Heart right ventricle (tissue), 16 donors: ENCODE measurements around the gene OXCT1. TPM values are rescaled to one million over a fixed set of nuclear protein-coding genes. Genes with fewer than 3 reads are reported as not detected.

ENCODE experiments used
- ATAC-seq, 8 donors: fragments of 200-7000 bp; cut with Tn5 transposase; one replicate each; pipeline ENCODE4 v1.9.1; 2020; ENCODE audit warnings: mild to moderate bottlenecking in 8 of 8, moderate library complexity in 8 of 8, moderate number of reproducible peaks in 1 of 8
- DNase-seq, 2 donors: peaks; one replicate each; pipeline ENCODE4 v3.0.0-alpha.2; 2020
- H3K27ac ChIP-seq, 10 donors: fragments of 200-600 bp; sonication (generic) in 2 of 10; one replicate each; pipeline versions ENCODE4 v1.5.0 to v1.8.0; 2020 to 2022; ENCODE audit warnings: mild to moderate bottlenecking in 3 of 10
- H3K27me3 ChIP-seq, 7 donors: fragments of 200-600 bp; one replicate each; pipeline ENCODE4 v1.8.0; 2021 to 2022; ENCODE audit warnings: mild to moderate bottlenecking in 2 of 7
- H3K36me3 ChIP-seq, 9 donors: fragments of 200-600 bp; sonication (generic) in 1 of 9; one replicate each; pipeline versions ENCODE4 v1.5.0 to v1.8.0; 2020 to 2022; ENCODE audit warnings: mild to moderate bottlenecking in 2 of 9
- H3K4me1 ChIP-seq, 9 donors: fragments of 200-600 bp; sonication (generic) in 1 of 9; one replicate each; pipeline versions ENCODE4 v1.5.0 to v1.8.0; 2020 to 2022; ENCODE audit warnings: mild to moderate bottlenecking in 4 of 9
- H3K4me3 ChIP-seq, 10 donors: fragments of 200-600 bp; sonication (generic) in 2 of 10; one replicate each; pipeline versions ENCODE4 v1.5.0 to v1.8.0; 2020 to 2022; ENCODE audit warnings: mild to moderate bottlenecking in 7 of 10, moderate library complexity in 2 of 10
- H3K9me3 ChIP-seq, 11 donors: fragments of 200-600 bp in 10 of 11; sonication (generic) in 2 of 11; one replicate each; pipeline versions ENCODE4 v1.5.0 to v1.8.0; 2013 to 2022; ENCODE audit warnings: mild to moderate bottlenecking in 2 of 11, control low read depth in 1 of 11, moderate library complexity in 1 of 11
- WGBS, 2 donors: extraction: QIAGEN DNeasy Blood & Tissue Kit; methylation state at CpG; one replicate each; pipeline ENCODE4 v1.1.7; 2013; ENCODE audit warnings: inconsistent platforms in 1 of 2; 5-methylcytosine and 5-hydroxymethylcytosine counted together
- intact Hi-C, 10 donors: fragments of 100-400 bp; cut with DNase I; formaldehyde crosslinking; loops; one replicate each; pipeline versions ENCODE4 v1.11.1 to v1.14.2; 2022
- polyA plus RNA-seq, 2 donors: library from polyadenylated mRNA; stranded (reverse); fragments of 200-250 nt; gene quantifications; one replicate each; pipeline ENCODE4 v1.2.3, GENCODE V29; 2013
- total RNA-seq, 10 donors: library from RNA; stranded (reverse); fragmentation: NEBNext Ultra II Directional in 3 of 10; extraction: Animal tissue kit (Norgen Biotek cat#: 25700) in 3 of 10; gene quantifications; one replicate each; pipeline versions ENCODE4 v1.2.1 to v1.2.4, GENCODE V29; 2021 to 2023
- TF ChIP-seq, protein P1 (sequence below), 9 donors: fragments of 200-600 bp; sonication (generic) in 2 of 9; IDR thresholded peaks; one replicate each; pipeline versions ENCODE4 v1.5.0 to v1.8.0; 2021 to 2022; ENCODE audit warnings: antibody characterized with exemption in 9 of 9, mild to moderate bottlenecking in 5 of 9, moderate library complexity in 1 of 9
- donor health status: Arrhythmogenic right ventricular cardiomyopathy.
- donor health status: ischemic (EF 13 %, LVEDD 7.1; RV severe dilation, severe dysfunction).
- donor health status: healthy with polysubstance abuse.
- donor health status: DM: no; HTN: yes; CAD: no.
- donor health status: DM: no; HTN: no; CAD: no.
- donor health status: ischemic (EF 25% LVEDD 6.9; RV normal size, moderate dysfunction).
- donor health status: ischemic (EF 25% LVEDD 5.7; RV mildly dilated, moderate dysfunction).
- donor health status: healthy.
- donor health status: DM: yes; HTN: yes; CAD: no.
- donor health status: Ischemic cardiomyopathy.
- donor health status: ischemic (EF 35%, LVEDD 5.7; RV mildly dilated, moderate dysfunction).
- donor health status: nonischemic (EF 11% LVEDD 7.7; RV severe dilation, severe dysfunction).
- donor health status: DM: yes; HTN: yes; CAD: no.
- donor health status: PGD.
- donor health status: ischemic (EF 29% LVEDD 5.4; RV normal size, mild dysfunction).
- donor health status: nonischemic (EF 23%, LVEDD 6.1; RV moderate dilation, normal function).

The OXCT1 gene
- total and polyA plus RNA-seq, 12 donors = 22.2 to 340 (median 234) TPM

DNA sequence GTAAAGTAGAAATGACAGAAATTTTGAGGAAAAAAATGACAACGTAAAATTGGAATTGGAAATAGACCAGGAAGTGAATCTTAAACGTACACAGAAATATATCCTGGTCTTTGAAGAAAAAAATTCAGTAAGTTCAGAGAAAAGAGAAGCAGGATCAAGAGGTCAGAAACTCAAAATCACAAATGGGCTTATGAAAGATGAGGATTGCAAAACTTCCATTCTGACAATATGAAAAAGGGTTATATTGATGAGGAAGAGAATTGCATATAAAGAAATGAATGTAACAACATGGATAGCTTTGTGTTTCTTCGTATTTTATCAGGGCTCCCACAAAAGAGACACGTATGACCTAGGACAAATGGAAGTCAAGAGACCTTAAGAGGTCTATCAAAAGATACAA is 58.1 kb downstream of the OXCT1 start:
- Histone ChIP-seq H3K4me3 (no peak overlapping the region), H3K9me3 (no peaks in the 10 kb centered on the region), H3K4me1 (peaks cover 0 to 21% (median 13%) of the 10 kb centered on the region in 9 donors), H3K27me3 (no peaks in the 10 kb centered on the region), H3K36me3 (peaks cover 0 to 2% (median 0%) of the 10 kb centered on the region in 9 donors), H3K27ac (no peak overlapping the region)
- intact Hi-C loops = no loop called here
- ATAC-seq = no peak
- TF ChIP-seq, protein P1, sequence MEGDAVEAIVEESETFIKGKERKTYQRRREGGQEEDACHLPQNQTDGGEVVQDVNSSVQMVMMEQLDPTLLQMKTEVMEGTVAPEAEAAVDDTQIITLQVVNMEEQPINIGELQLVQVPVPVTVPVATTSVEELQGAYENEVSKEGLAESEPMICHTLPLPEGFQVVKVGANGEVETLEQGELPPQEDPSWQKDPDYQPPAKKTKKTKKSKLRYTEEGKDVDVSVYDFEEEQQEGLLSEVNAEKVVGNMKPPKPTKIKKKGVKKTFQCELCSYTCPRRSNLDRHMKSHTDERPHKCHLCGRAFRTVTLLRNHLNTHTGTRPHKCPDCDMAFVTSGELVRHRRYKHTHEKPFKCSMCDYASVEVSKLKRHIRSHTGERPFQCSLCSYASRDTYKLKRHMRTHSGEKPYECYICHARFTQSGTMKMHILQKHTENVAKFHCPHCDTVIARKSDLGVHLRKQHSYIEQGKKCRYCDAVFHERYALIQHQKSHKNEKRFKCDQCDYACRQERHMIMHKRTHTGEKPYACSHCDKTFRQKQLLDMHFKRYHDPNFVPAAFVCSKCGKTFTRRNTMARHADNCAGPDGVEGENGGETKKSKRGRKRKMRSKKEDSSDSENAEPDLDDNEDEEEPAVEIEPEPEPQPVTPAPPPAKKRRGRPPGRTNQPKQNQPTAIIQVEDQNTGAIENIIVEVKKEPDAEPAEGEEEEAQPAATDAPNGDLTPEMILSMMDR (IDR thresholded peaks at IDR 0.05) = no peak
- 82 to 85% methylated on average over 4 of the region's 4 CpGs for WGBS, 2 donors
- no peak for DNase-seq

GRCh38 chr5:41809128-41809527 is 61.1 kb downstream of the OXCT1 start:
- intact Hi-C loops = no loop called here
- Histone ChIP-seq H3K27ac (no peak overlapping the region), H3K4me1 (peaks cover 0 to 17% (median 10%) of the 10 kb centered on the region in 9 donors), H3K27me3 (no peaks in the 10 kb centered on the region), H3K9me3 (no peaks in the 10 kb centered on the region), H3K4me3 (no peak overlapping the region), H3K36me3 (peaks cover 0 to 27% (median 0%) of the 10 kb centered on the region in 9 donors)
- no peak for DNase-seq
- TF ChIP-seq, protein P1 (IDR thresholded peaks at IDR 0.05) = no peak
- no peak for ATAC-seq
- WGBS, 2 donors = 67 to 71% methylated on average over 1 of the region's 1 CpG

DNA sequence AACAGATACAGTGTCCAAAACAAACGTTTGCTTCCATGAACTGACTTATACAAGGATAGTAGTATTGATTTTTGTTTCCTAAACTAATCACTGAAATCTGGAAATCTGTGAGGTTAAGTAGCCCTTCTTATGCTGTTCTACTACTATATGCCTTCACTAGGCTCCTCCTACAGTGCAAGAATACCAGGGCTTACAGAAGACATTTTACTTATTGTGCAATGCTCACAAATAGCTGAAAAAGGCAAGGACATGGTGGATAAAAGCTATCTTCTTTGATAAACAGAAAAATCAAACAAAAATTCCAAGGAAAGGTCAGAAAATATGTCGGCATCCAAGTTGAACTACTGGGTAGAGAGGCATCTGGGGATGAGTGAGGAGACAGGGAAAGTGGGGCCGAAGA is 61.9 kb downstream of the OXCT1 start:
- WGBS, 2 donors = 90 to 93% methylated on average over 3 of the region's 3 CpGs
- Histone ChIP-seq H3K9me3 (no peaks in the 10 kb centered on the region), H3K36me3 (peaks cover 0 to 34% (median 0%) of the 10 kb centered on the region in 9 donors), H3K27ac (no peak overlapping the region), H3K27me3 (no peaks in the 10 kb centered on the region), H3K4me1 (peaks cover 0 to 17% (median 10%) of the 10 kb centered on the region in 9 donors), H3K4me3 (no peak overlapping the region)
- no peak for DNase-seq
- intact Hi-C loops = no loop called here
- no peak for ATAC-seq
- TF ChIP-seq, protein P1 (IDR thresholded peaks at IDR 0.05) = no peak

- Histone ChIP-seq H3K27me3 (no peaks in the 10 kb centered on the region), H3K4me1 (peaks cover 0 to 30% (median 9%) of the 10 kb centered on the region in 9 donors), H3K27ac (no peak overlapping the region), H3K36me3 (peaks cover 0 to 54% (median 10%) of the 10 kb centered on the region in 9 donors), H3K4me3 (no peak overlapping the region), H3K9me3 (no peaks in the 10 kb centered on the region)
- ATAC-seq = no peak
- no peak for DNase-seq
- intact Hi-C loops = no loop called here
- TF ChIP-seq, protein P1 (IDR thresholded peaks at IDR 0.05) = no peak
- 97 to 98% methylated on average over 2 of the region's 2 CpGs for WGBS, 2 donors
Measured at GRCh38 chr5:41797662-41798061, 72.6 kb downstream of the OXCT1 start.
